GM23248 (cell line): Measurements from ENCODE around the gene CMIP. TPM values are rescaled to one million over a fixed set of nuclear protein-coding genes. Genes with fewer than 3 reads are reported as not detected.

Experiments
- DNase-seq: peaks from one replicate; pipeline ENCODE4 v3.0.0-alpha.2; 2015
- H2AFZ ChIP-seq: fragments of 200-600 bp; sonication (generic); 2 replicates; pipeline ENCODE4 v1.6.1; 2016; ENCODE audit warnings: antibody characterized with exemption
- H3F3A ChIP-seq: fragments of 200-600 bp; sonication (generic); 2 replicates; pipeline ENCODE4 v1.6.1; 2016; ENCODE audit warnings: mild to moderate bottlenecking, antibody characterized with exemption, mixed run types; ENCODE audit not compliant: insufficient read depth
- H3K27ac ChIP-seq: fragments of 200-600 bp; sonication (generic); 2 replicates; pipeline ENCODE4 v1.5.1; 2016; ENCODE audit warnings: mild to moderate bottlenecking
- H3K27me3 ChIP-seq: fragments of 200-600 bp; sonication (generic); replicated peaks from 2 replicates; pipeline ENCODE4 v1.6.1; 2016; ENCODE audit warnings: mild to moderate bottlenecking; ENCODE audit not compliant: insufficient read depth
- H3K36me3 ChIP-seq: fragments of 200-600 bp; sonication (generic); 2 replicates; pipeline ENCODE4 v1.6.1; 2016; ENCODE audit warnings: low read depth, mild to moderate bottlenecking
- H3K4me1 ChIP-seq: fragments of 200-600 bp; sonication (generic); 2 replicates; pipeline ENCODE4 v1.6.1; 2016; ENCODE audit warnings: mild to moderate bottlenecking; ENCODE audit not compliant: insufficient read depth
- H3K4me2 ChIP-seq: fragments of 200-600 bp; sonication (generic); one replicate; pipeline ENCODE4 v1.6.1; 2016; ENCODE audit warnings: mild to moderate bottlenecking; ENCODE audit not compliant: unreplicated experiment
- H3K4me3 ChIP-seq: fragments of 200-600 bp; sonication (generic); 2 replicates; pipeline ENCODE4 v1.5.1; 2016; ENCODE audit warnings: mild to moderate bottlenecking
- H3K79me2 ChIP-seq: fragments of 200-600 bp; sonication (generic); 2 replicates; pipeline ENCODE4 v1.6.1; 2016; ENCODE audit warnings: mild to moderate bottlenecking; ENCODE audit not compliant: insufficient read depth
- H3K9ac ChIP-seq: fragments of 200-600 bp; sonication (generic); 2 replicates; pipeline ENCODE4 v1.6.1; 2016; ENCODE audit warnings: mild to moderate bottlenecking
- H3K9me2 ChIP-seq: fragments of 200-600 bp; sonication (generic); 2 replicates; pipeline ENCODE4 v1.6.1; 2016; ENCODE audit warnings: mixed run types, mild to moderate bottlenecking, moderate library complexity; ENCODE audit not compliant: insufficient read depth
- H3K9me3 ChIP-seq: fragments of 200-600 bp; sonication (generic); one replicate; pipeline ENCODE4 v1.6.1; 2017; ENCODE audit warnings: low read depth
- H4K20me1 ChIP-seq: fragments of 200-600 bp; sonication (generic); 2 replicates; pipeline ENCODE4 v1.6.0; 2016; ENCODE audit not compliant: insufficient read depth
- EZH2 ChIP-seq: fragments of 200-600 bp; sonication (generic); IDR thresholded peaks from 2 replicates; pipeline ENCODE4 v1.6.1; 2018; ENCODE audit warnings: antibody characterized with exemption, mild to moderate bottlenecking; ENCODE audit not compliant: insufficient read depth, poor library complexity, severe bottlenecking
- EZH2phosphoT487 ChIP-seq: fragments of 200-600 bp; sonication (generic); IDR thresholded peaks from 2 replicates; pipeline ENCODE4 v1.6.1; 2018; ENCODE audit warnings: antibody characterized with exemption, moderate library complexity, mild to moderate bottlenecking, low read depth; ENCODE audit not compliant: insufficient read depth
- whole genome bisulfite sequencing, 2 experiments: methylation state at CpG; one replicate each; pipeline ENCODE4 v1.1.6; 2015 to 2017; ENCODE audit warnings: low lambda C conversion rate in 2 of 2, low coverage in 1 of 2; ENCODE audit errors: missing lambda C conversion rate in 2 of 2; 5-methylcytosine and 5-hydroxymethylcytosine counted together
- in situ Hi-C: fragments of 300-500 bp; cut with MboI; formaldehyde crosslinking; loops from 2 replicates; pipeline ENCODE4 v1.15.0; 2020
- polyA plus RNA-seq: library from polyadenylated mRNA; unstranded; fragments of >200 nt; fragmentation: Nextera tagmentation; extraction: Ambion mirVana; gene quantifications from 2 replicates; pipeline ENCODE4 v1.2.1, GENCODE V29; 2016
- total RNA-seq: library from RNA; depleted of rRNA; stranded (reverse); fragments of >200 nt; shearing (Covaris generic); gene quantifications from 2 replicates; pipeline ENCODE4 v1.2.3, GENCODE V29; 2014

Gene CMIP
- total and polyA plus RNA-seq, 2 experiments from 2014 or later = 1.5 to 9.5 TPM

GRCh38 chr16:81544700-81545271 lies 100.2 kb downstream of the CMIP start:
- Histone ChIP-seq H3K9me3 (no peaks in the 10 kb centered on the region), H4K20me1 (peaks cover 5% of the 10 kb centered on the region; the same call in 1 of the 2 replicates), H3K4me3 (no peak overlapping the region), H3K4me1 (peaks cover 18% of the 10 kb centered on the region), H3K36me3 (no peaks in the 10 kb centered on the region), H3K9ac (no peak overlapping the region), H3K79me2 (peaks cover 100% of the 10 kb centered on the region), H3K27ac (no peak overlapping the region), H2AFZ (no peak overlapping the region), H3K9me2 (no peaks in the 10 kb centered on the region), H3K27me3 (no peaks in the 10 kb centered on the region), H3K4me2 (no peak overlapping the region), H3F3A (peaks cover 7% of the 10 kb centered on the region; the same call in 1 of the 2 replicates)
- no peak for DNase-seq
- WGBS, 2 experiments = 57 to 60% methylated on average over 9 of the region's 9 CpGs
- in situ Hi-C loops = no loop called here
- TF ChIP-seq EZH2 = no peak

- peaks cover 100% of the 10 kb centered on the region for H3K79me2 ChIP-seq
- no peaks in the 10 kb centered on the region for H3K27me3 ChIP-seq
- DNase-seq = no peak
- H3K9me2 ChIP-seq = no peaks in the 10 kb centered on the region
- peaks cover 7% of the 10 kb centered on the region; the same call in 1 of the 2 replicates for H3F3A ChIP-seq
- H2AFZ ChIP-seq = no peak overlapping the region
- in situ Hi-C loops = no loop called here
- H4K20me1 ChIP-seq = peaks cover 5% of the 10 kb centered on the region; the same call in 1 of the 2 replicates
- H3K9ac ChIP-seq = no peak overlapping the region
- WGBS, 2 experiments = 91% methylated on average over 25 of the region's 25 CpGs
- no peak overlapping the region for H3K4me3 ChIP-seq
- H3K4me2 ChIP-seq = no peak overlapping the region
- peaks cover 23% of the 10 kb centered on the region for H3K4me1 ChIP-seq
- H3K36me3 ChIP-seq = no peaks in the 10 kb centered on the region
- no peak for TF ChIP-seq EZH2
- no peaks in the 10 kb centered on the region for H3K9me3 ChIP-seq
- H3K27ac ChIP-seq = no peak overlapping the region
These were observed 101.1 kb downstream of the CMIP start for GRCh38 chr16:81545470-81546250.

GRCh38 chr16:81546781-81547180 lies 102.2 kb downstream of the CMIP start:
- TF ChIP-seq EZH2phosphoT487 (no peak), EZH2 (no peak)
- Histone ChIP-seq H3K9ac (no peak overlapping the region), H3K79me2 (peaks cover 100% of the 10 kb centered on the region), H2AFZ (no peak overlapping the region), H3K27me3 (no peaks in the 10 kb centered on the region), H3K36me3 (no peaks in the 10 kb centered on the region), H3K9me2 (no peaks in the 10 kb centered on the region), H3F3A (peaks cover 11% of the 10 kb centered on the region), H3K4me3 (no peak overlapping the region), H3K4me1 (peaks cover 34% of the 10 kb centered on the region), H4K20me1 (peaks cover 5% of the 10 kb centered on the region; the same call in 1 of the 2 replicates), H3K9me3 (no peaks in the 10 kb centered on the region), H3K27ac (no peak overlapping the region), H3K4me2 (no peak overlapping the region)
- WGBS, 2 experiments = 92 to 93% methylated on average over 14 of the region's 14 CpGs
- DNase-seq = no peak
- in situ Hi-C loops = no loop called here

GRCh38 chr16:81547194-81547938 lies 102.8 kb downstream of the CMIP start:
- Histone ChIP-seq H3K4me2 (no peak overlapping the region), H3K27ac (no peak overlapping the region), H3K27me3 (no peaks in the 10 kb centered on the region), H2AFZ (no peak overlapping the region), H3K4me3 (no peak overlapping the region), H3K9ac (no peak overlapping the region), H3K9me3 (no peaks in the 10 kb centered on the region), H3K9me2 (no peaks in the 10 kb centered on the region), H3K36me3 (no peaks in the 10 kb centered on the region), H3K4me1 (peaks cover 40% of the 10 kb centered on the region), H3K79me2 (peaks cover 100% of the 10 kb centered on the region), H4K20me1 (peaks cover 5% of the 10 kb centered on the region; the same call in 1 of the 2 replicates), H3F3A (peaks cover 15% of the 10 kb centered on the region)
- in situ Hi-C loops = no loop called here
- TF ChIP-seq EZH2 (no peak), EZH2phosphoT487 (no peak)
- no peak for DNase-seq
- 97 to 100% methylated on average over 14 to 15 of the region's 15 CpGs for WGBS, 2 experiments
